ENCODE results near the gene DPP3. TPM values are rescaled to one million over a fixed set of nuclear protein-coding genes. Genes with fewer than 3 reads are reported as not detected.

The DPP3 gene
- total RNA-seq, 2 donors from 2014 or later, result 18.5 TPM

DNA sequence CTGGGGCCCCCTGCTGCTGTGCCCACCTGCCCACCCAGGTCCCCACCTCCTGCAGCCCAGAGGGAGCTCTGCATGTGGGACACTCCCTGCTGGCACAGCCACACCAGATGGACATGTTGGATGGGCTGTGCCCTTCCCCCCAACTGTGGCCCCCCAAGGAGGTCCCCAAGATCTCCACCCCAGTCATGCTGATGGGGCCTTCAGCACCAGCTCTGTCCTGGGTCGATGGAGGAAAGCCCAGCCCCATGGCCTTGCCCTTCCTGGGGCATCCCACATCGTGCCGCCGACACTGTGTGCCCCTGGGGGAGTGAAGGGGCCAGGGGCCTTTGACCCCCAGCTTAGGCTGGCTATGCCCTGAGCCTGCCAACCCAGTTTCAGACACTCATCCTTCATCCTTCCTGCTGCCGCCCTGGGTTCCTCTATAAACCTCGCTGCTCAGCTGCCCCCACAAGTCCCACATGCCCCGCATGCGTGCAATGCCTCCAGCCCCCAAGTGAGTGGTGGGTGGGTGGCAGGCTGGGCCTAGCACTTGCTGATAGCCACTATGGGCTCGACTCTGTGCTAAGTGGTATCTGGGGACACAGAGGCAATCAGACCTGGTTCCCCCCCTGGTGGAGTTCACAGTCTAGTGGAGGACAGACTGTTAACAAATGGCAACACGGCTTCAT, 3.9 kb upstream of the DPP3 start:
- ATAC-seq (no peak), DNase-seq (no peak)
- intact Hi-C loops (cut with DNase I), result no loop called here

DNA sequence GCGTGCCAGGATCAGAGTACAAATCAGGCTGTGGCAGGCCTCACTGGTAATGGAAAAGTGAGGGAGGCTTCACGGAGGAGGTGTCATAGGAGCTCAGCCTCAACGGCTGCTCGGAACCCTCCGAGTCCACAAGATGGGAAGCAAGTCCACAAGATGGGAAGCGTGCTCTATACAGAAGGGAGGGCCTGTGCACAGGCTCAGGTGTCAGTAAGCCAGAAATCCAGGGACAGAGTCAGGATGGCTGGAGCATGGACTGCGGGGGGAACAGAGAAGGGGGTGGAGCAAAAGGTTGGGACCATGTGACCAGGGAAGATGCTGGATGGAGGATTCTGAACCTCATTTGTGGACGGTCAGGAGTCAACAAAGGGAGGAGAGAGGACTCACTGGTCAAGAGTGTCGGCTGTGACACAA, 3.4 kb upstream of the DPP3 start:
- ATAC-seq, result no peak
- intact Hi-C loops (cut with DNase I), result no loop called here
- no peak for DNase-seq

DNA sequence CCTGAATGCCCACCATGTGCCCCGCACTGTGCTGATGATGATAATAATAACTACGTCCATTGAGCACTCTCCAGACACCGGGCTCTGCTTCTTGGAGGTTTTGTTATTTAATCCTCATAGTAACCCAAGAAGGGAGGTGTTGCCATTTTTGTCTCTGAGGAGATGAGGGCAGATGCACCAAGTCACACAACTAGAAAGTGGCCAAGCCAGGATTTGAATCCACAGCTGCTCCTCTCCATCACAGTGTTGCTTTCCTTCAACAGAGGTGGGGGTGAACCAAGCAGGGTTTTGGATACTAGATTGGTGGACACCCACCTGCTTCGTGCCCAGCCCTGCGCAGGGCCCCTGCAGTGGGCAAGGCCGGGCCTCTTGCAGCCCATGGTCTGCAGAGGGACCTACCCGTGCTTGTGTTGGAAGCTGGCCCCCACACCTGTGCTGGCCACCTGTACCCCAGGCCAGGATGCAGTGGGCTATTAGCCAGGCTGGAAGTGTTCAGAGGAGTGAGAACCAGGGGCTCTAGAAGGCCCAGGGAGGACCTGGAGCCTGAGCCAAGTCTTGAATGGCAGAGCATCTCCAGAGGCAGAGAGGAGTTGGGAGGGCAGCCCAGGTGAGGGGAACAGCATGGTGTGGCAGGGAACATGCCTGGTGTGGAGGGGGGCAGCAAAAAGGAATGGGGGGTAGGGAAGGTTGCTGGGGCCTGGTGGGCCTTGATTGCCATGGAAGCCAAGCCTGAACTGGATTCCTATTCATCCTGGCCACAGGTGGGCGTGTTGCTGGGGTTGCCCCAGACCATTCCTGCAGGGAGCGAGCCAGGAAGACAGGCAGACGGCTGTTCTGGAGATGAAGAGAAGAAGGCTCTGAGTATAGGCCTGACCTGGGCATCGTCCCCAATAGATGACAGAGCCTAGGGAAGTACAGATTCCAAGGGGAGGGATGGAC, 2.7 kb upstream of the DPP3 start:
- no peak for ATAC-seq
- DNase-seq, result no peak
- intact Hi-C loops (cut with DNase I), result no loop called here

DNA sequence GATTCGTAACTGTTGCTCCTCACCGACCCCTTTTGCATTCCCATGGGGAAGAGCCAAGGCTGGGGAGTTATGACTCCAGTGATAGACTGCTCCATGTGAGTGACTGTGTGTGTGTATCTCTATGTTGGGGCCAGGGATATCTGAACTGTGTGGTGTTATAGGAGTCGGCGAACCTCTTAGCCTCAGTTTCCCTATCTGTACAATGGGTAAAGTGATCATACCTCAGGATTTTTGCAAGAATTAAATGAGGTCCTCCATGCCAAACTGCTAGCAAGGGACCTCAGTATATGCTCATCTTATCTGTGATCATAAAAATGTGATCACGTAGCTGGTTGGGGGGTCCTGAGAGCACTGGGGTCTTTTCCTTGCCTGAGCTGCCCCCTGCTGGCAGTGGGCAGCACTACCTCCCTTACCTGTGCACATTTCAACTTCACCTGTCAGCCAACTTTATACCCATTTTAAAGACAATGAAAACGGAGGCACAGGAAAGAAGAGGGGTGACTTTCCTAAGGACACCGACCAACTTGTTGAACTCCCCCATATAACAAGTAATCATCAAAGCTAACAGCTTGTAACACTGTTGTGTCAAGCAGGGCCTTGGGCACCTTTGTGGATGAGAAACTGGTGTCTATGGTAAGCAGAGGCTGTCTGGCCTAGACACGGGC, 1.4 kb upstream of the DPP3 start:
- intact Hi-C loops (cut with DNase I), result no loop called here
- ATAC-seq, result no peak
- DNase-seq, result no peak

DNA sequence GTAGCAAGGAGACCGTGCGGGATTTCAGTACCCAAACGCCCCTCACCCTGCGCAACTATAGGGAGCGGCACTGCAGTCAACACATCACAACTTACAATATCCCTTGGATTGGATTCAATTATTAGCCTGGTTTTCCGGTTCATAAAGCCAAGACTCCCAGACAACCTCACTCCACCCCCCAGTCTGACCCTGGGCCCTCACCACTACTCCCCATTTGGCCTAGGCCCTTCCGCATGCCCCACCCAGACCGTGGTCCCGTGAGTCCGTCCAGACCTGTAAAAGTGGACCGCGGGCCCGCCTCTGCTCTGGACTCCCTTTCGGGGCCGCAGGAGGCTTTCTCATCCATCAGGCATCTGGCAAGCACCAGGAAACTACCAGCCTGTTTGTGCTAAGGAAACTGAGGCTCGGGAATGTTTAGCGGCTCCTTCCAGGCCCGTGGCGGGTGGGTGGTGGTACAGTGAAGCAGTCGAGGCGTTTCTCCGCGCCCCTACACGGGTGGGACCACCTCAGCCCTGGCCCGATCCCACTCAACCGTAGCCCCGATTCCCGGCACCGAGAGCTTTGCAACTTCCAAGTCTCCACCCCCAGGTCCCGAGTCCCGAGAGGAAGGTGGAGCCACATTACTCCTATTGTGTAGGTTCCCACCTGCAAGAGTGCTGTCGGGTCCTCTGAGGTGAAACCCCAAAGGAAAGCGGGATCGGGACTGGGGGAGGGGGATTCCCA, 679 bp upstream of the DPP3 start:
- intact Hi-C loops (cut with DNase I), result no loop called here
- peak; percentile 60 for DNase-seq
- ATAC-seq, result peak; percentile 39 to 46

DNA sequence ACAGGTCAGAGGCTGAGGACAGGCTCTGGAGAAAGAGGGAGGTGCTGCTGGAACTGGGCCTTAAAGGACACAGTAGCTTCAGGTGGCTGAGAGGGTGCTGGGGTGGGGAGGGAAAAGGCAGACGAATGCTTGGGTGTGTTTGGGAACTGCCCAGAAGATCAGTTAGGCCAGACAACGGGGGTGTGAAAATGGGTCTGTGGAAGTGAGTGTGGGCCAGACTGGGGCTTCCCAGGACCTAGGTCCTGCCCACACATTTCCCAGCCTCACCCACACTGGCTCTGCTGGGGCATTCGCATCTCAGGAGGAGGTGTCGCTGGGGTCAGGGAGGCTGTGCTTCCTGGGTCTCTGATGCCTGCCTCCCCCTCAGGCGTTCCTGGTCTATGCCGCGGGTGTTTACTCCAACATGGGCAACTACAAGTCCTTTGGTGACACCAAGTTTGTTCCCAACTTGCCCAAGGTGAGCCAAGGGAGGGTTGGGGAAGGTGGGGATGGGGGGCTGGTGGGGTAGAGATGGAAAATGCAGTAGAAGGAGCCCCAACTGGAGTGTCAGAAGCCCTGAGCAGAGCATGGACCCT, 4.7 kb downstream of the DPP3 start:
- intact Hi-C loops (cut with DNase I), result no loop called here
- ATAC-seq, result no peak
- DNase-seq, result no peak

DNA sequence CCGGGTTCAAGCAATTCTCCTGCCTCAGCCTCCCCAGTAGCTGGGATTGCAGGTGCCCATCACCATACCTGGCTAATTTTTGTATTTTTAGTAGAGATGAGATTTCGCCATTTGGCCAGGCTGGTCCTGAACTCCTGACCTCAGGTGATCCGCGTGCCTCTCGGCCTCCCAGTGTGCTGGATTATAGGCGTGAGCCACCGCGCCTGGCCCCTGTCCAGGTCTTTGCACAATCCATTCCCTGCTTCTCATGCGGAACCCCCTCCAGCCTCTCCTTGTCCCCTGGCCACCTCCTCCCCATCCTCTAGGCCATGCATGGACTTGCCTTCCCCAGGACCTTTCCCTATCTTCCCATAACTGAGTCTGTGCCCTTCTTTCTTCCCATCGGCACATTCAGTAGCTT, 8.7 kb downstream of the DPP3 start:
- intact Hi-C loops (cut with DNase I), result no loop called here
- ATAC-seq, result no peak

DNA sequence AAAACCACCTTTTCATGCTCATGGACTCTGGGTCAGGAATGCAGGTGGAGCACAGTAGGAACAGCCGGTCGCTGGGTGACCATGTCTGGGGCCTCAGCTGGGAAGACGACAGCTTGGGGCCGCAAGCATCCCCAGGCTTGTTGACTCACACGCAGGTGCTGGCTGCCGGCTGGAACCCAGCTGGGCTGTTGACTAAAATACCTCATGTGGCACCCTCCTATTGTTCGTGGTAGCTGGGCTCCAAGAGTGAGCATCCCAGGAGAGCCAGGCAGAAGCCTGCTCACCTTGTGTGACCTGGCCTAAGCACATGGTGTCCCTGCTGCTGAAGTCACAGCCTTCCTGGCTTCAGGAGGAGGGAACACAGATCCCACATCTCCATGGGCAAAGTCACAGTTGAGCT, 9.4 kb downstream of the DPP3 start:
- intact Hi-C loops (cut with DNase I), result no loop called here
- DNase-seq, result no peak
- ATAC-seq, result no peak

More for the DNA sequence above, 8.7 kb downstream of the DPP3 start:
- no peak for DNase-seq

DNA sequence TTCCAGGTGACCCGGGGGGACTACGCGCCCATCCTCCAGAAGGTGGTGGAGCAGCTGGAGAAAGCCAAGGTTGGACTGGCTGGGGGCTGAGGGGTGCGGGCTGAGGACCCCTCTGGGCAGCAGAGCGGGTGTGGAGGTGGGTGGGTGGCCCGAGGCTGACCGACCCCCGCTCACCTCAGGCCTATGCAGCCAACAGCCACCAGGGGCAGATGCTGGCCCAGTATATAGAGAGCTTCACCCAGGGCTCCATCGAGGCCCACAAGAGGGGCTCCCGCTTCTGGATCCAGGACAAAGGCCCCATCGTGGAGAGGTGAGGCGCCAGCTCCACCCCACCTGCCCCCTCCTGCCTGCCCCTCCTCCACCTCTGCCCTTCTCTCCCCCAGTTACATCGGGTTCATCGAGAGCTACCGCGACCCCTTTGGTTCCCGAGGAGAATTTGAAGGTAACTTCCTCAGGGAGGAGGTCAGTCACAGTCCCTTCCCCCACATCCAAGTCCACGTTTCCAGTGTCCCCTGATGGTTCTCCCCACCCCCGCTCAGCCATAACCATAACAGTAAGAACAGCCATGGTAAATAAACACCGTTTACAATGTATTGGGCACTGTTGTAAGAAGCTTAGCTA, 11.2 kb downstream of the DPP3 start:
- intact Hi-C loops (cut with DNase I), result no loop called here
- DNase-seq, result no peak

DNA sequence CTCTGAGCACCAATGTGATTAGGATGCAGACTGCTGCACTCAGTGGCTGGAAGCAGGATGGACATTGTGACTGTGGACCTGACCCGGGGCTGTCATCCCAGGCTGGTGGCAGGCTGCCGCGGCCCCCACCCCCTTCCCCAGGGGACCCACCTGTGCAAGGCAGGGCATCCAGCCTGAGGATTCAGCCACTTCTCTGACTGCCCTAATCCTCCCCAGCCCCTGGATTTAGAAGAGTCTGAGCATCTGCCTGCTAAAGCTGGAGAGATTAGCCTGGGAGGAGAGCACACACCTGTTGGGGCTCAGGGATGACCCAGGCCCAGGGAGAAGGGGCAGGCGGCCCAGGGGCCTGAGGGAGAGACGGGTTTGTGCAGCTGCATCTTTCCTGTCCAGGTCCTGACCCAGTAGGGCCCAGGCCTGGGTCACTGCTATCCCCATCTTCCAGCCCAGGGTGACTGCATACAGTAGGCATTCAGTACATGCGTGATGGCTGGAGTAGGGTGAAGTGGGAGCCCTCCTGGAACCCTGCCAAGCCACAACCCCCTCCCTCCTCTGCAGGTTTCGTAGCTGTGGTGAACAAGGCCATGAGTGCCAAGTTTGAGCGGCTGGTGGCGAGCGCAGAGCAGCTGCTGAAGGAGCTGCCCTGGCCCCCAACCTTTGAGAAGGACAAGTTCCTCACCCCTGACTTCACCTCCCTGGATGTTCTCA, 12.1 kb downstream of the DPP3 start:
- DNase-seq, result no peak
- intact Hi-C loops (cut with DNase I), result no loop called here

More for the DNA sequence above, 11.2 kb downstream of the DPP3 start:
- ATAC-seq, result no peak

DNA sequence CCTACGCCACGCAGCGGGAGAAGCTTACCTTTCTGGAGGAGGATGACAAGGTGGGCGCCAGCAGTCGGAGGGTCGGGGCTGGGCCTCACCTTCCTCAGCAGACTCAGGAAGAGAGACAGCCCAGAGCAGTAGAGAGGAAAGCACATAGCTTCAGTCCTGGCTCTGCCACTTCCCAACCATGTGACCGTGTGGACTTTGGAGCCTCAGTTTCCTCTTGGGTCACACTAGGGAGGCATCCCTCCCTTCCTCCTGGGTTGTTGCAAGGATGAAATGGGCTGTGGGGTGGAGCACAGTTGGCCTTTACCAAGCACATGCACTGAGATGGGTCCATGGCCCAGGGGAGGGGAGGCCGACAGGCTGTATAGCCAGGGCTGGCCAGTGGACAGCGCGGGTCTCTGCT, 12.9 kb downstream of the DPP3 start:
- ATAC-seq (peak in 1 of 2 donors; percentile 27), DNase-seq (no peak)
- intact Hi-C loops (cut with DNase I), result no loop called here

More for the DNA sequence above, 12.1 kb downstream of the DPP3 start:
- ATAC-seq, result no peak

DNA sequence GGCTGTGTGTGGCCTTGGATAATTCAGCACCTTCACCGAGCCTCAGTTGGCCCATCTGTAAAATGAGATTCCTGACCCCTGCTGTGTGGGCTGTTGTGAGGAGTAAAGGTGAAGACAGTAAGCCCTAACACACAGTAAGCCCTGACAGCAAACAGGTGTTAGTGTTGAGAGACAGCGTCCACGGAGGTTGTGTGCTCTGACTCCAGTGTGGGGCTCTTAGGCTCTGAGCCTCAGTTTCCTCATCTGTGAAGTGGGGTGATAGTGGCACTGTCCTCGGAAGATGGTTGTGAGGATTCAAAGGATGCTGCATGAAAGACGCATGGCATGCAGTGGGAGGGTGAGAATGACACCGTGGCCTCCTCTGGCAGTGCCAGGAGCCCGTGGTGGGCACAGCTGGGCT, 14.2 kb downstream of the DPP3 start:
- no peak for DNase-seq
- no peak for ATAC-seq
- intact Hi-C loops (cut with DNase I), result no loop called here

DNA sequence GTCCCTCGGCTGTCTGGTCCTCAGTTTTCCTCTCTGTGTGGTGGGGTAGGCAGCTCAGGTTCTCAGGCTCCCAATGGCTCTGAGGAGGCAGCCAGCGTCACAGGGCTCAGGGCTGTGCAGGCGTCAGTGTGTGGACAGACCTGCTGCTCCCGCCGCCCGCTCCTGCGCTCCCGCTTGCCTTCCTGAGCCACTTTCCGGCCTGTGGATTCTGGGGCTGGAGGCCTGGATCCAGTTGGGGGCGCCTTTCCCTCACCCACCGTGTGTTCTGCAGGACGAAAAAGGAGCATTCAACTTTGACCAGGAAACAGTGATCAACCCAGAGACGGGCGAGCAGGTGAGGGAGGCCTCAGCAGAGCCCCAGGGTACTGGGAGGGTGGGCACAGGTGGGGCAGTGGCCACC, 14.7 kb downstream of the DPP3 start:
- ATAC-seq (no peak), DNase-seq (no peak)
- intact Hi-C loops (cut with DNase I), result no loop called here

DNA sequence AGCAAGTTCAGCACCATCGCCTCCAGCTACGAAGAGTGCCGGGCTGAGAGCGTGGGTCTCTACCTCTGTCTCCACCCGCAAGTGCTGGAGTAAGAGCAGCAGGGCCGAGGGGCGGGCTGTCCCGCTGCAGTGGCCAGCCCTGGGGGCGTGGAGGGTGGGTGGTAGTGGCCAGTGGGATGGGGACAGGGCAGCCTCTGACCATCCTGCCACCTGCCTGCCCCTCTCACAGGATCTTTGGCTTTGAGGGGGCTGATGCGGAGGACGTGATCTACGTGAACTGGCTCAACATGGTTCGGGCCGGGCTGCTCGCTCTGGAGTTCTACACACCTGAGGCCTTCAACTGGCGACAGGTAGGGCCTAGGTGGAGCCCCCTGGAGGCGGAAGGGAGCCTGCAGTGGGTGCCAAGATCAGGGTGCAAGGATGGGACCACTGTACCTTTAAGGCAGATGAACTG, 15.2 kb downstream of the DPP3 start:
- intact Hi-C loops (cut with DNase I), result no loop called here
- DNase-seq, result no peak
- ATAC-seq, result no peak

DNA sequence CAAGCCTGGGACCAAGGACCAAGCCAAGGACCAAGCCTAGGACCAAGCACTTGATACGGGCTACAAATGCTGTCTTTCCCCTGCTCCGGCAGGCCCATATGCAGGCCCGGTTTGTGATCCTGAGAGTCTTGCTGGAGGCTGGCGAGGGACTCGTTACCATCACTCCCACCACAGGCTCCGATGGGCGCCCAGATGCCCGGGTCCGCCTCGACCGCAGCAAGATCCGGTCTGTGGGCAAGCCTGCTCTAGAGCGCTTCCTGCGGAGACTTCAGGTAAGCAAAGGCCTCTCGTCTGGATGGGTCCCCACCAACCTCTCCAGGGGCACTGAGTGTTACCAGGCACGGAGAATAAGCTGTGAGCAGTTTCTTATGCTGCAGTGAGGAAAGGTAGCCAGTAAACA, 17.0 kb downstream of the DPP3 start:
- intact Hi-C loops (cut with DNase I), result no loop called here

DNA sequence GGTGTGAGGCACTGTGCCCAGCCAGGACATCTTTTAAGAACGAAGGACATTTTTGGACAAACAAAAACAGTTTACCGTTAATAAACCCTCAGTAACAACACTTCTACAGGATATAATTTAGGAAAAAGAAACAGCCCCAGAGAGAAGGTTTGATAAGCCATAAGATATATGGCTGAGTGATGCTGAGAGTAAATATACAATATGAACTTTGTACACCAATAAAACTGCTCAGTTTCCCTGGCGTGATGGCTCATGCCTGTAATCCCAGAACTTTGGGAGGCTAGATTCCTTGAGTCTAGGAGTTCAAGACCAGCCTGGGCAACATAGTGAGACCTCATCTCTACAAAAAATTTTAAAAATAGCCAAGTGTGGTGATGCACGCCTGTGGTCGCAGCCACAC, 18.3 kb downstream of the DPP3 start:
- no peak for ATAC-seq
- intact Hi-C loops (cut with DNase I), result no loop called here
- DNase-seq, result no peak

More for the DNA sequence above, 17.0 kb downstream of the DPP3 start:
- no peak for DNase-seq
- no peak for ATAC-seq

DNA sequence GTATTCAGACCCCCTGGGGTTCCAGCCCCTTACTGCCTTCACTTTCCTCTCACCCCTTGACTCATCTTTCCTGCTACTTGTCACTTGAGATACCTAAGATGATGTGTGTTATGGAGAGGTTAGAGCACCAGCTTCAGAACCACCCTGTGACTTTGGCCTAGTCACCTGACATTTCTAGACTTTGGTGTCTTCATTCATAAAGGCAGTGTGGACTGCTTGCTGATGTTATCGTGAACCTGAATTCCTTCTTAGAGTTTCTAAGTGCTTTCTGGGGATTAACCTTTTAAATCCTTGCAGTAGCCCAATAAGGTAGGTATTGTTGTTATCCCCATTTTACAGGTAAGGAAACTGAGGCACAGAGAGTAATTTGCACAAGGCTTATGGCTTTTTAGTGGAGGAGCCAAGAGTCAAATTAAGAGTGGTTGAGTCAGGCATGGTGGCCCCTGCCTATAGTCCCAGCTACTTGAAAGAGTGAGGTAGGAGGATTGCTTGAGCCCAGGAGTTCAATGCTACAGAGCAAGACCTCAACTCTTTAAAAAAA, 25.1 kb downstream of the DPP3 start:
- intact Hi-C loops (cut with DNase I), result no loop called here
- ATAC-seq, result no peak
- DNase-seq, result no peak

DNA sequence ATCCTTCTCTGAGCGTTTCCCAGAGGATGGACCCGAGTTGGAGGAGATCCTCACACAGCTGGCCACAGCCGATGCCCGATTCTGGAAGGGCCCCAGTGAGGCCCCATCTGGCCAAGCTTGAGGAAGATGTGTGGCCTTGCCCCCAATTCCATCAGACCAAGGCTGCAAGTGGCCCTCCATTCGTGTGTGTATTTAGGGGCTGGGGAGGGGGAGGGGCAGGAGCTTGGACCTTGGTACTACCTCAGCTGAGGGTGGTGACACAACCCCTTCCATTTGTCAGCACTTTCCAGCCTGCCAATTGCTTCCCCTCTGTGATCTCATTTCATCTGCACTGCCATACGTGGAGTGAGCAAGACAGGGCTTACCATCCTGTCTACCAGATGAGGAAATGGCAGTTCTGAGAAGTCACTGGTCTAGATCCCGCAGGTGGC, 28.9 kb downstream of the DPP3 start:
- ATAC-seq, result no peak
- intact Hi-C loops (cut with DNase I), result no loop called here
- DNase-seq, result no peak
